ENCODE measurements around the gene MEA1.
"Not testable (repeated sequence)": the region's sequence is repeated elsewhere in the genome, so short reads cannot be mapped to it uniquely, and the experiment has no call there.

Gene MEA1

GRCh38 chr6:43013843-43014433 is at the start of gene MEA1, which contains the start of gene KLHDC3:
TSS of gene MEA1 (minus strand) at chr6:43013946. CDS start at chr6:43013813, 133 bp downstream.
TSS of gene KLHDC3 (plus strand) at chr6:43014249. CDS start at chr6:43017193, 2,944 bp downstream.
- DNase-seq (peak; percentile 99), ATAC-seq (peak; percentile 95)

GRCh38 chr6:43062818-43063217 is 49.1 kb upstream of the MEA1 start:
- no peak for ATAC-seq
- DNase-seq: no peak

GRCh38 chr6:43061861-43062260 is 48.1 kb upstream of the MEA1 start:
- no peak for DNase-seq
- no peak for ATAC-seq

- no peak for ATAC-seq
- DNase-seq: no peak
These were observed 47.2 kb upstream of the MEA1 start for GRCh38 chr6:43060755-43061633.

- DNase-seq: no peak
- ATAC-seq: no peak
These were observed 46.4 kb upstream of the MEA1 start for GRCh38 chr6:43060034-43060754.

GRCh38 chr6:43059168-43060033 is 45.7 kb upstream of the MEA1 start, which contains the start of the genes KLC4 and MRPL2:
TSS of gene KLC4 (plus strand) at chr6:43059631. CDS start at chr6:43061336, 1,705 bp downstream.
TSS of gene MRPL2 (minus strand) at chr6:43059434. CDS start at chr6:43059381, 53 bp downstream.
- ATAC-seq: peak; percentile 96
- peak; percentile 95 for DNase-seq

GRCh38 chr6:43058531-43058930 is 44.8 kb upstream of the MEA1 start:
- DNase-seq (no peak), ATAC-seq (no peak)

GRCh38 chr6:43055966-43056365 is 42.2 kb upstream of the MEA1 start:
- no peak for ATAC-seq
- no peak for DNase-seq

GRCh38 chr6:43054206-43054943 is 40.6 kb upstream of the MEA1 start:
- DNase-seq (no peak), ATAC-seq (no peak)

GRCh38 chr6:43053545-43054205 is 39.9 kb upstream of the MEA1 start, which contains the start of gene CUL7:
TSS of gene CUL7 (minus strand) at chr6:43053851. CDS start at chr6:43052788, 1,063 bp downstream.
- peak; percentile 98 for ATAC-seq
- DNase-seq: peak; percentile 93

- peak; percentile 14 for DNase-seq
These were observed 39.2 kb upstream of the MEA1 start for GRCh38 chr6:43052842-43053544.

GRCh38 chr6:43052225-43052841 is 38.6 kb upstream of the MEA1 start:
- DNase-seq (no peak), ATAC-seq (no peak)

More at GRCh38 chr6:43052842-43053544, 39.2 kb upstream of the MEA1 start:
- peak; percentile 34 for ATAC-seq

GRCh38 chr6:43050981-43051380 is 37.2 kb upstream of the MEA1 start:
- DNase-seq: no peak
- ATAC-seq: no peak

GRCh38 chr6:43047998-43048397 is 34.3 kb upstream of the MEA1 start:
- ATAC-seq (no peak), DNase-seq (no peak)

GRCh38 chr6:43045371-43045930 is 31.7 kb upstream of the MEA1 start:
- ATAC-seq (no peak), DNase-seq (no peak)

GRCh38 chr6:43043310-43043709 is 29.6 kb upstream of the MEA1 start:
- no peak for DNase-seq
- no peak for ATAC-seq

GRCh38 chr6:43041475-43041874 is 27.7 kb upstream of the MEA1 start:
- DNase-seq, ATAC-seq: not testable (repeated sequence)

- DNase-seq (no peak), ATAC-seq (no peak)
These were observed 27.0 kb upstream of the MEA1 start for GRCh38 chr6:43040542-43041257.

Measured in stimulated activated naive CD8-positive, alpha-beta T cell treated with anti-CD3 and anti-CD28 coated beads, Interleukin-15, Interleukin-2, amounts not matched to agents 100 U/mL and 50 U/mL, for 24 hours (primary cell).